ENCODE data around the gene PDK2. TPM values are rescaled to one million over a fixed set of nuclear protein-coding genes. Genes with fewer than 3 reads are reported as not detected.

Gene PDK2
- total and polyA plus RNA-seq, 2 of the 4 experiments (the other 2 are of a cell fraction): 26.7 to 104 TPM

DNA sequence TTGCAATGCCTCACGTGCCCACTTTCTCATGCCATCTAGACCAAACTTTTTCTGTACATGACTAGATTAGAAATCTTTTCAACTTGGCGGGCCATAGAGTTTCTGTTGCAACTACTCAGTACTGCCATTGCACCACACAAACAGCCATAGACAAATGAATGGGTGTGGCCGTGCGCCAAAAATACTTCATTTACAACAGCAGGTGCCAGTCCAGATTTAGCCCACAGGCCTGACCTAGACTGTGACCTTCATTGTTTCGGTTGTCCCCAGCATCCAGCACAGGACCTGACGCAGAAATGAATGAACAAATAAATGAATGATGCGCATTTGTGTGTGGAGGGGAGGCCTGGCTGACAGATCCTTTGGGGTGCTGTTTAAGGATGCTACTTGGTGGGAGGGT lies 14.3 kb upstream of the PDK2 start:
- no peak overlapping the region for H3K27ac ChIP-seq (ENCODE audit: insufficient read depth, low read length)
- TF ChIP-seq USF2 (IDR thresholded peaks at IDR 0.05; ENCODE audit: low read depth, low read length): no peak
- TF ChIP-seq POLR2A (IDR thresholded peaks at IDR 0.05; ENCODE audit: low read depth, low read length): no peak
- no peak for TF ChIP-seq RCOR1 (IDR thresholded peaks at IDR 0.05; ENCODE audit: insufficient replicate concordance, low read length)
- no peak for TF ChIP-seq FOS (IDR thresholded peaks at IDR 0.05; ENCODE audit: low read depth, low read length)
- no peak for TF ChIP-seq RAD21 (IDR thresholded peaks at IDR 0.05; ENCODE audit: low read length)
- no peak for TF ChIP-seq NFE2L2 (IDR thresholded peaks at IDR 0.05; ENCODE audit: low read depth, low read length)
- WGBS, 2 experiments (ENCODE audit: extremely low coverage in 2 of 2, insufficient read length in 1 of 2): 94% methylated on average over 2 of the region's 7 CpGs; no CpG with 5 or more reads in 1 of the 2 experiments
- no peak overlapping the region for H3K4me3 ChIP-seq (ENCODE audit: insufficient read depth, low read depth, low read length)
- no peak overlapping the region for H3K4me2 ChIP-seq (ENCODE audit: low read depth, low read length)
- no peak overlapping the region for H2AFZ ChIP-seq (replicated peaks; ENCODE audit: low read length, poor library complexity)
- H3K9me1 ChIP-seq (ENCODE audit: insufficient read depth, low read length): no peaks in the 10 kb centered on the region
- no peak overlapping the region for H3K14ac ChIP-seq (replicated peaks; ENCODE audit: low read depth, low read length)
- CTCF ChIA-PET: no interaction called here
- no peak overlapping the region for H4K8ac ChIP-seq (ENCODE audit: low read depth in 2 of 2, low read length in 2 of 2)
- in situ Hi-C loops (cut with MboI; ENCODE audit: low sequenced_read_pairs) (no loop called here), dilution Hi-C loops (cut with HindIII; ENCODE audit: low sequenced_read_pairs, unreplicated experiment) (no loop called here), intact Hi-C loops (cut with micrococcal nuclease) (no loop called here)
- no peaks in the 10 kb centered on the region for H3K4me1 ChIP-seq (ENCODE audit: control insufficient read depth, insufficient read depth, low read length)
- no peaks in the 10 kb centered on the region for H3K27me3 ChIP-seq (ENCODE audit: control insufficient read depth, insufficient read depth, low read length)
- H3K18ac ChIP-seq (ENCODE audit: low read depth, low read length): no peak overlapping the region
- H3K9ac ChIP-seq (ENCODE audit: low read depth, low read length): no peak overlapping the region
- DNase-seq: no peak
- no peak overlapping the region for H4K5ac ChIP-seq (ENCODE audit: low read depth, low read length)
- BruUV-seq (replicated peaks): no TSS peak
- no peak overlapping the region for H2BK15ac ChIP-seq (ENCODE audit: low read depth, low read length)
- ATAC-seq (ENCODE audit: low read depth): no peak
- H3K9me3 ChIP-seq (ENCODE audit: control insufficient read depth, insufficient read depth, low read length): no peaks in the 10 kb centered on the region
- H3K79me1 ChIP-seq (ENCODE audit: low read depth in 1 of 2, low read length in 2 of 2): peaks cover 13 to 32% of the 10 kb centered on the region in 2 experiments; a peak in 3 of 4 replicates
- no peak overlapping the region for H2BK20ac ChIP-seq (ENCODE audit: low read depth, low read length)
- peaks cover 55% of the 10 kb centered on the region for H3K36me3 ChIP-seq (ENCODE audit: control insufficient read depth, insufficient read depth, low read length)
- no peak overlapping the region for H2BK120ac ChIP-seq (ENCODE audit: low read depth, low read length)
- no peak overlapping the region for H3K4ac ChIP-seq (ENCODE audit: low read depth, low read length)
- H2AK9ac ChIP-seq (replicated peaks; ENCODE audit: low read depth, low read length, poor library complexity): no peak overlapping the region
- no peak overlapping the region for H4K91ac ChIP-seq (ENCODE audit: insufficient read depth, low read depth, low read length)
- POLR2A ChIA-PET (ENCODE audit: unreplicated experiment): no interaction called here
- H4K20me1 ChIP-seq (ENCODE audit: insufficient read depth, low read length): no peaks in the 10 kb centered on the region; the same call in none of the 2 replicates
- no peak overlapping the region for H2AK5ac ChIP-seq (ENCODE audit: low read depth, low read length)
- H3K56ac ChIP-seq (ENCODE audit: extremely low read depth, insufficient read depth, low read length): no peak overlapping the region
- H2BK5ac ChIP-seq (ENCODE audit: low read depth, low read length, poor library complexity, severe bottlenecking): no peak overlapping the region
- no peak overlapping the region for H3K23ac ChIP-seq (ENCODE audit: low read depth, low read length)
